B cell (primary cell): ENCODE data around the gene PJVK. TPM values are rescaled to one million over a fixed set of nuclear protein-coding genes. Genes with fewer than 3 reads are reported as not detected.

Source experiments
- ATAC-seq: fragments of 200-7000 bp; cut with Tn5 transposase; one replicate; pipeline ENCODE4 v1.10.0; 2021; ENCODE audit warnings: low read depth, mild to moderate bottlenecking, moderate number of reproducible peaks, moderate library complexity
- CTCF ChIA-PET: fragments of 350-600 bp; sonication (Branson Sonifier 250); formaldehyde crosslinking; loops from one replicate; lab custom pipeline; 2021; ENCODE audit warnings: antibody characterized with exemption, inconsistent platforms; lab: Charles Lee
- POLR2A ChIA-PET: fragments of 350-600 bp; sonication (Branson Sonifier 250); formaldehyde crosslinking; loops from one replicate; lab custom pipeline; 2021; ENCODE audit warnings: antibody characterized with exemption; lab: Charles Lee
- DNase-seq: peaks from one replicate; pipeline ENCODE4 v3.0.0; 2013
- H2AFZ ChIP-seq: 2 replicates; pipeline ENCODE4 v1.6.1; 2012; ENCODE audit warnings: mild to moderate bottlenecking, low read depth, low read length; ENCODE audit not compliant: insufficient read depth, poor library complexity, severe bottlenecking
- H3K27ac ChIP-seq, 2 donors: 1 replicate in 1 of 2; 2 replicates in 1 of 2; pipeline ENCODE4 v1.5.1; 2012 to 2013; ENCODE audit warnings: low read length in 2 of 2, mild to moderate bottlenecking in 2 of 2, moderate library complexity in 1 of 2
- H3K27me3 ChIP-seq, 4 experiments: fragments of 200-600 bp in 1 of 4; sonication (generic) in 1 of 4; replicated peaks in 1 of 4; 1 replicate in 2 of 4; 2 replicates in 2 of 4; pipeline versions ENCODE4 v1.6.1 to v1.7.0; 2013 to 2016; ENCODE audit warnings: low read length in 3 of 4, mild to moderate bottlenecking in 2 of 4, mixed read lengths in 1 of 4, moderate library complexity in 1 of 4; ENCODE audit not compliant: insufficient read depth in 4 of 4, control insufficient read depth in 3 of 4; ENCODE audit errors: control extremely low read depth in 1 of 4
- H3K36me3 ChIP-seq, 2 experiments: replicated peaks in 1 of 2; 1 replicate in 1 of 2; 2 replicates in 1 of 2; pipeline versions ENCODE4 v1.6.1 to v1.7.1; 2013; ENCODE audit warnings: low read length in 1 of 2; ENCODE audit not compliant: insufficient read depth in 2 of 2, control insufficient read depth in 1 of 2; ENCODE audit errors: control extremely low read depth in 1 of 2, extremely low read depth in 1 of 2
- H3K4me1 ChIP-seq, 2 donors: fragments of 200-600 bp in 1 of 2; sonication (generic) in 1 of 2; 1 replicate in 1 of 2; 2 replicates in 1 of 2; pipeline versions ENCODE4 v1.5.1 to v1.6.1; 2013 to 2017; ENCODE audit warnings: low read length in 2 of 2; ENCODE audit not compliant: control insufficient read depth in 2 of 2, insufficient read depth in 2 of 2
- H3K4me2 ChIP-seq: replicated peaks from 2 replicates; pipeline ENCODE3; 2012; ENCODE audit warnings: mild to moderate bottlenecking, low read depth, low read length; ENCODE audit not compliant: poor library complexity, severe bottlenecking
- H3K4me3 ChIP-seq, 5 experiments: fragments of 200-600 bp in 1 of 5; sonication (generic) in 1 of 5; 1 replicate in 3 of 5; 2 replicates in 2 of 5; pipeline versions ENCODE4 v1.5.1 to v1.7.0; 2011 to 2016; ENCODE audit warnings: low read length in 4 of 5, mild to moderate bottlenecking in 4 of 5, low read depth in 2 of 5, control low read depth in 1 of 5, moderate library complexity in 1 of 5; ENCODE audit not compliant: insufficient read depth in 1 of 5; ENCODE audit errors: control extremely low read depth in 1 of 5, extremely low read depth in 1 of 5
- H3K79me2 ChIP-seq: fragments of 200-600 bp; sonication (generic); one replicate; pipeline ENCODE4 v1.6.0; 2016; ENCODE audit warnings: low read length; ENCODE audit not compliant: control insufficient read depth, insufficient read depth
- H3K9ac ChIP-seq: fragments of 200-600 bp; sonication (generic); 2 replicates; pipeline ENCODE4 v1.6.1; 2017; ENCODE audit warnings: mild to moderate bottlenecking, low read length, moderate library complexity
- H3K9me3 ChIP-seq, 3 donors: one replicate each; pipeline versions ENCODE4 v1.6.1 to v1.7.1; 2013; ENCODE audit warnings: low read length in 2 of 3; ENCODE audit not compliant: control insufficient read depth in 2 of 3, insufficient read depth in 1 of 3; ENCODE audit errors: control extremely low read depth in 1 of 3
- H4K20me1 ChIP-seq: 2 replicates; pipeline ENCODE4 v1.6.0; 2012; ENCODE audit warnings: mild to moderate bottlenecking, low read length; ENCODE audit not compliant: insufficient read depth, control insufficient read depth, poor library complexity, severe bottlenecking
- H3K27ac Mint-ChIP-seq: one replicate; pipeline ENCODE4 v1.8.0; 2021; ENCODE audit warnings: mixed read lengths
- H3K27me3 Mint-ChIP-seq: one replicate; pipeline ENCODE4 v1.8.0; 2021; ENCODE audit warnings: mixed read lengths
- H3K4me1 Mint-ChIP-seq: one replicate; pipeline ENCODE4 v1.8.0; 2021; ENCODE audit warnings: mixed read lengths
- H3K4me3 Mint-ChIP-seq: one replicate; pipeline ENCODE4 v1.8.0; 2021; ENCODE audit warnings: mixed read lengths
- H3K9me3 Mint-ChIP-seq: one replicate; pipeline ENCODE4 v1.8.0; 2022; ENCODE audit warnings: mixed read lengths; ENCODE audit not compliant: insufficient read depth
- CTCF ChIP-seq: fragments of 200-600 bp; IDR thresholded peaks from one replicate; pipeline ENCODE4 v1.8.0; 2022; ENCODE audit warnings: antibody characterized with exemption, mild to moderate bottlenecking
- EZH2 ChIP-seq: IDR thresholded peaks from 2 replicates; pipeline ENCODE4 v1.6.1; 2012; ENCODE audit warnings: borderline replicate concordance, low read depth, mild to moderate bottlenecking, moderate library complexity, low read length; ENCODE audit not compliant: insufficient read depth, poor library complexity, severe bottlenecking
- WGBS: methylation state at CpG from one replicate; pipeline ENCODE4 v1.1.5; 2013; ENCODE audit warnings: missing lambda C conversion rate; ENCODE audit not compliant: insufficient coverage; 5-methylcytosine and 5-hydroxymethylcytosine counted together
- intact Hi-C: fragments of 100-400 bp; cut with micrococcal nuclease; formaldehyde crosslinking; loops from one replicate; pipeline ENCODE4 v1.10.0; 2022
- polyA plus RNA-seq: library from polyadenylated mRNA; depleted of rRNA; stranded (reverse); fragments of >200 nt; gene quantifications from 2 replicates; pipeline ENCODE4 v1.2.3, GENCODE V29; 2012
- total RNA-seq, 2 donors: library from RNA; stranded (reverse); fragments of 120-200 nt in 1 of 2; gene quantifications; 1 replicate in 1 of 2; 2 replicates in 1 of 2; pipeline versions ENCODE4 v1.2.3 to v1.2.4, GENCODE V29; 2013 to 2022

Gene PJVK
- total and polyA plus RNA-seq, 2 donors (not counting 1 experiment from before 2014, with no cell fraction given) = 2.3 to 7.9 TPM

GRCh38 chr2:178482437-178482836 lies 31.3 kb downstream of the PJVK start:
- POLR2A ChIA-PET = interaction anchor here (1.2 kb wide), 1 partner anchor 31 kb away, joined by 4 read pairs; the partner anchor contains the start of genes PJVK and PRKRA
- Histone ChIP-seq H3K27me3 (no peaks in the 10 kb centered on the region), H4K20me1 (peaks cover 49% of the 10 kb centered on the region), H3K36me3 (peaks cover 0 to 9% of the 10 kb centered on the region in 2 experiments), H3K9me3 (no peaks in the 10 kb centered on the region), H3K9ac (no peak overlapping the region), H2AFZ (no peak overlapping the region), H3K79me2 (peaks cover 63% of the 10 kb centered on the region), H3K4me3 (peak overlapping the region in 1 of 5 experiments; percentile 1), H3K4me1 (peaks cover 32 to 34% of the 10 kb centered on the region in 2 donors), H3K4me2 (peak overlapping the region; percentile 94), H3K27ac (no peak overlapping the region)
- intact Hi-C loops = no loop called here
- Mint-ChIP-seq H3K27ac (peak overlapping the region; percentile 67), H3K9me3 (no peaks in the 10 kb centered on the region), H3K4me1 (peaks cover 53% of the 10 kb centered on the region), H3K27me3 (no peaks in the 10 kb centered on the region), H3K4me3 (peak overlapping the region; percentile 71)
- DNase-seq (peak; percentile 25), ATAC-seq (peak; percentile 10)
- WGBS = no CpG with 5 or more reads among the region's 4 CpGs
- TF ChIP-seq CTCF (no peak), EZH2 (no peak)
- CTCF ChIA-PET = interaction anchor here (1.5 to 2.1 kb wide), 2 partner anchors 69 to 86 kb away, joined by 4 to 9 read pairs; no protein-coding TSS in a partner anchor

GRCh38 chr2:178484245-178485041 lies 33.3 kb downstream of the PJVK start:
- Histone ChIP-seq H3K27me3 (no peaks in the 10 kb centered on the region), H3K4me2 (no peak overlapping the region), H4K20me1 (peaks cover 49% of the 10 kb centered on the region), H3K79me2 (peaks cover 72% of the 10 kb centered on the region), H3K36me3 (peaks cover 0 to 13% of the 10 kb centered on the region in 2 experiments), H3K4me3 (no peak overlapping the region), H3K9me3 (no peaks in the 10 kb centered on the region), H2AFZ (no peak overlapping the region), H3K9ac (no peak overlapping the region), H3K27ac (no peak overlapping the region), H3K4me1 (peaks cover 24 to 27% of the 10 kb centered on the region in 2 donors)
- TF ChIP-seq EZH2 (no peak), CTCF (no peak)
- ChIA-PET CTCF (no interaction called here), POLR2A (no interaction called here)
- Mint-ChIP-seq H3K4me3 (no peak overlapping the region), H3K27ac (no peak overlapping the region), H3K27me3 (no peaks in the 10 kb centered on the region), H3K9me3 (no peaks in the 10 kb centered on the region), H3K4me1 (peaks cover 39% of the 10 kb centered on the region)
- ATAC-seq (no peak), DNase-seq (no peak)
- 93% methylated on average over 6 of the region's 6 CpGs for WGBS
- intact Hi-C loops = no loop called here
